GM19240 (cell line): ENCODE data around the gene FAM222A.

Source experiments
- DNase-seq: peaks from one replicate; pipeline ENCODE4 v3.0.0; 2011; ENCODE audit warnings: low spot score; ENCODE audit not compliant: insufficient read length

FAM222A gene

DNA sequence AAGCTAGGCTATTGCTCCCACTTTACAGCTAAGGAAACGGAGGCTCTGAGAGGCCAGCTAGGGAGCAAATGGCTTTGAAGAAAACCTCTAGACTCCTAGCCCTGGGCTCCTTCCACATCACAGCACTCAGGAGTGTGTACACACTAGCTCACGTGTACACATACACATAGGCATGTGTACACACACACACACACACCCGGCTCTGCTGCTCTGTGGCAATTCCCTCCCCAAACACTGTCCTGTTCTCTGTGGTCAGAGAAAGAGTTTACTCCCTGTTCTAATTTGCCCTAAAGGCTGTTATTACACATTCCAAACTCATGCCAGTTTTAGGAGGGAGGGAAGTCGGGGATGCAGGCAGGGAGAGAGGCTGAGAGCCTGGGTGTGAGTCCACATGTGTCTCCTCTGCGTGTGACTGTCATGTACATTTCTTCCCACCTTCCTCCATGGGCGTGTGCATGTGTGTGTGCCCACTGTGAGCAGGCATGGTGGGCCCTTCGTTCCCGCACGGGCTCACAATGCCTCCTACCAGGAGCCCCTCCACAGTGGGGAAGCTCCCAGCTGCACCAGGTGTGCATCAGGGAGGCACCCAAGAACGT, 105.4 kb downstream of the FAM222A start:
- no peak for DNase-seq
